Fibroblast of peridontal ligament (primary cell): Measurements from ENCODE around the gene IGSF3.
"Not testable (repeated sequence)": the region's sequence is repeated elsewhere in the genome, so short reads cannot be mapped to it uniquely, and the experiment has no call there.

ENCODE experiments used
- DNase-seq: peaks from one replicate; pipeline ENCODE4 v3.0.0-alpha.2; 2010; ENCODE audit errors: extremely low read depth

The IGSF3 gene

DNA sequence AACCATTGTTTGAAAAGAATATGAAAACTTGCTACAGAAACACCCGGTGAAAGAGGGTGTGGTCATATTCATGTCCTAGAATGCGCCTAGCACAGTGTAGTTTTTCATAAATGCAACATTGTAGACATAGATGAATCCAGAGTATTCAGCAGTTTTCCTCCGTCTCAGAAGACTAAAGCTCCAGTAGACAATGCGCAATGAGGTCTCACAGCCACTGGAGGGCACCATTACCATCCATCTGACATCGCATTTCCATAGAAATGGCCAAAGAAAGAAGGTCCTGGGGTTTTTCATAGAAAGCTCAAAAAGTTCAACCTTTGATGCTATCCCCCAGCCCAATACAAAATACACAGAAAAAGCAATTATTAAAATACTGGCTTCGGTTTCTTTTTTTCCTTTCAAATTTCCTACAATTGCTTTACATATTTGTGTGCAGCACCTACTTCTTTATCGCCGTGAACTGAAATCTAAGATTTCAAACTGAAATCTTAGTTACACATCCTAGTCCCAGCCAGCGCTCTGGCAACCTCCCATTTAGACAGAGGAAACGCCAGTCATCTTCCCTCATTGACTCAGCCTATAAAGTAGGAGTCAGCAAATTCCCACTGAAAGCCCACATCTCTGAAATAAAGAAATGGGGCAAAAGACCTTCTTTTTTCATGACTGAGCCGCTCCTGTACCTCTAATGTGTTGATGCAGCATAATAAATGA lies 92.8 kb downstream of the IGSF3 start:
- DNase-seq: peak; percentile 83

DNA sequence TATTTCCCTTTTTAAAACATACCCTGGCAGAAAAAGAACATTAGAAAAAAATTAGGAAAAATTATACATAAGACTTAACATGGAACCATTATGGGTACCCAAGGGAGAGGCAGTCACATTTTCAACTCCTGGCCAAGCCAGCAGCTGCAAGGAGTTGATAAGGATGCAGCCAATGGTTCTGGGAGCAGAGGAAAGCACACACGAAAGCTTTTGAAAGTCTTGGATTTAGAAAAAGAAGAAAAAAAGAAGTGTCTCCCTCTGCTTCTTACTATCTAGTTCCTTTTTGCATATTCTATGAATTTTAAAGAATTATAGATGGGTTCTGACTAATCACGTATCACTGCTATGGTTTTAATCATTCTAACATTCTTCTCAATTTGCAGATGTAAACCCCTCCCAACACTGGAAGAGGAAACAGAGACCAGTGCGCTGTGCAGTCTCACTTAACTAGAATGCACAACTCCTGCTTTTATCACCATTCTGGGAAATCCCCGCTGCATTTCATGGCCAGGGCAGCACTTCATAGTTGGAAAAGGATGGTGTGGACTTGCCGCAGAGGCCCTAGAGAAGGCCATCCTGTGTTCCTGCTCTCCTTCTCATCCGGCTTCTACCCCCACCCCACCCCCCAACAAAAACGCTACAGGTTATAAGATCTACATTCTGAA lies 94.0 kb downstream of the IGSF3 start:
- DNase-seq: no peak

DNA sequence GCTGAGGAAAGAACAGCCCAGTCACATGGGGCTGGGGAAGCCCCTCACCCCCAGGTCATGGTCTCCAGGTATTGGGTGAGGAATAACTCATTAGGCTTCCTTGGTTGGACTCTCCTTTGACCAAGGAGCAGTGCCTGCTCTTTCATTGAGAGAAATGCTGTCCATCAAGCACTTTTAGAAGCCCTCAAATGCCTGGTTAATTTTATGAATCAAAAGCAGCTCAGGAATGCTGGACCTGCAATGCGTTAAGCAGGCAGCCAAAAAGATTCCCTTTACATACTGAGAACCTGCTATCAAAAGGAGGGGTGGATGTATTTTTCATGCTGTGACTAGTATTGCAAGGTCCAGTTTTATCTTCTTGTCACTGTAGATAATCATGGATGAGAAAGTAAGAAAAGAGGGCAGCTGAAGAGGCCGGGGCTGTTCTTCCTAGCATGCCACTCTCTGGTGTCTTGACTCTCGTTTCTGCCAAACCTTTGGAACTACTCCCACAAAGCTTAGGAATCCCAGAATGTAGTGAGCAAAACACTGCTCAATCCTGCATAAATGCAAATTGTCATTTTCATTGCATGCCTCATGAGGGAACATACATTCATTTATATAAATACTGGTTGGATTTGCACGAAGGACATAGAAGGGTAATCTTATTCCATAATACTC lies 94.6 kb downstream of the IGSF3 start:
- DNase-seq: no peak

DNA sequence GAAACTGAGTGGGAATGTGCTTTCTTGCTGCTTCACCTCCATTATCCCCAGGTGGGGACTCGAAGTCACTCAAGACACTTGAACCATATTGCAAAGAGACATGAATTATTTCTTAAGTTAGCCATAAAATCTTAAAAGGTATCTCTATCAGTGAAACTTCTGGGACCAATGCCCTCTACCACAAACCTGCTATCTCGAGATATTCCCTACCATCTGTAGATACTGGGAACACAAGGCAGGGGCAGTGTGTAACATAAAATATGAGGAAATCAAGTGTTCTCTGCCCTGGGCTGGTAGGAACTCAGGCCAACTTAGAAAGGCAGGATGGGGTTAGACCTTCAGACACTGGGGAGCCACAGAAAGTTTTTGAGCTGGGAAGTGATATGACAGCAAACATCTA lies 95.4 kb downstream of the IGSF3 start:
- DNase-seq: no peak

DNA sequence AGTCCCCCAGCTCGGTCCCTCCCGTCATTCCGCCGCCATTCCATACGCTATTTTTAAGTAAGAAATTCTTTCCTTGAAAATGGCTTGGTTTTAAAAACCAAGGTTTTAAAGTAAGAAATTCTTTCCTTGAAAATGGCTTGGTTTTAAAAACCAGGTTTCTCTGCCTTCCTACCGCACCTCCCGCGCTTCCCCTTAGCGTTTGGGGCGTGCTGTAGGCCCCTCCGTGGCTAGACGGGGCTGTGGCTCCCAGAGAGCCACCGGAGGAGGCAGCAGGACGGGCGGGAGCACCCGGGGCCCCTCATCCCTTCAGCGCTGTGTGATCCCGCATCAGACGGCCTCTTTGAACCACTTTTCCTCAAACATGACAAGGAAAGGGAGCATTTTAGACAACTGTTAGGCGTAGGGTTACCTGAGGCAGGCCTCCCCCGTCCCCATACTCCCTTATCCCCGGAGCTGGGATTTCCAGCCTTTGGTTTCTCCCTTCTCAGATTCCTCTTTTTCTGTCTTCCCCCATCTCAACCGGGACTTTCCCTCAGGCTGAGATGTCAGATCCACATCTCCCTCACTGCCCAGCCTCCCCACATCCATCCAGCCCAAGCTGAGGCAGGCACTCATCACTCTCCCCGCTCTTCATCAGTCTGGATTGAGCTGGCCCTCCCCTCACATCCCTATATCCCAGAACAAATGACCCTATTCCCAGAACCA lies 96.2 kb downstream of the IGSF3 start:
- DNase-seq: no peak

DNA sequence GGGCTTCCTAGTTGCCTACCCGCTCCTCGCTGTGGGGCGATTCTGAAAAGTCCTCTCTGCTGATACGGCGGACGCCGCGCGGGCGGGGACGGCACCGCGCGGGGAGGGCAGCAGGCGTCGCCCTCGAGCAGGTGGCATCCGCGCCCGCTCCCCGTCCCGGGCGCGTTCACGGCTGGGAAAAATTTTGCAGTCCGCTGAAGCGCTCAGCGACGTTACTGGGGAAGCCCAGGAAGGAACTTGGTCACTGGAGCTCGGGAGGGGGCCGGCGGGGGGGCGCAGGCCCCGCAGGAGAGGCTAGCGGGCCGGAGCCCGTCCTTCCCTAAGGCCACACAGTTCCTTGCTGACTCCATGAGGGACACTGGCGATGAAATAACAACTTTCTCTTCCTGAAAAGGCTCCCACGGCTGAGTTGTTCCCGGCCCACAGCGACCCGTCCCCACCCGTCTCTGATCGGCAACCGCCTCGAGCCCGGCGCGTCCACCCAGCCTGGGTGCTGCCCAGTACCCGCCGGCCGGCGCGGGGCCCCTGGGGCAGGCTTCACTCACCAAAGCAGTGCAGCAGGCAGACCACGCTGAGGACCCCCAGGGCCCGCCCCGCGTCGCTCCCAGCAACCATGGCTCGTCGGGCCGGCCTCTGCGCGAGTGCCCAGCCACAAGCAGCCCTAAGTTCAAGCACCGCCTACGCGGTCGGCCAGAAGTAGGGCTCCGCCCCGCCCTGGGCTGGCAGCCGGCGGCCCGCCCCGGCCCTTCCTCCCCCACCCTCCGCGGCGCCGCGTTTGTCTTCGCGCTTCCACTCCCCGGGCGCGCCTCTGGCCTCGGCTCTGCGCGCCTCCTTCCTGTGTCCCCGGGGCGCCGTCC lies 96.9 kb downstream of the IGSF3 start, which contains the start of gene CD58:
TSS of gene CD58 (minus strand) at position 669 of the 857 bp plus-strand sequence. CDS start at position 615, 54 bp downstream.
- peak; percentile 62 for DNase-seq

DNA sequence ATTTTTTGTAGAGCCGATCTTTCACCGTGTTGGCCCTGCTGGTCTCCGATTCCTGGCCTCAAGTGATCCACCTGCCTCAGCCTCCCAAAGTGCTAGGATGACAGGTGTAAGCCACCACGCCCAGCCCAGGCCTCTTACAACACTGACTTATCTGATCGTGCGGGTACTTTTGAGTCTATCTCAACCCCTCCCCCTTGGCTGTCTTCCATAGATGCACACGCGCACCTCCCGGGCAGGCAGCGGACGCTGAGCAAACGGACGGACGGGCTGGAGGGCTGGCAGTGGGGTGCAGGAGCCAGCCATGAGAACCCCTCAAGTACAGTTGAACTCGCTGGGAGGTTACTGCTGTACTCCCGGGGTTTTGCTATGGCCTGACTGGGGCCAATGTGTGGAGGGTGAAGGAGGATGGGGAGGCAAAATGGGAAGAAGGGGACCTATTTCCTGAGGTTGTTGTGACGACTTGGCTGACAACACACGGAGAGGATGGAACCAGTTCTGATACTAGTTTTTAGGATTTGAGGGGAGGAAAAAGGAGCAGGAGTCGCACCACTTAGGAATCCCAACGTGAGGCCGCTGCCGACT lies 97.7 kb downstream of the IGSF3 start:
- DNase-seq: no peak

DNA sequence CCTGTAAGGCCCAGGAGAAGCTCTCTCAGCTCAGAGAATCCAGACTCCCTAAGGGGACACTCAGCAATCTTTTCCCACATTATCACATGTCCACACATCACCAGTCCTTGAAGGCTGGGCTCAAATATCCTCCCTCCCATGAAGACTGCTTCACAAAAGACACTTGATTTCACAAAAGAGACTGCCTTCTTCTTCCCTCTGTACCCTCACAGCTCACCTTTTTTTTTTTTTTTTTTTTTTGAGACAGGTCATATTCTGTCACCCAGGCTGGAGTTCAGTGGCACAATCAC lies 98.2 kb downstream of the IGSF3 start:
- no peak for DNase-seq

DNA sequence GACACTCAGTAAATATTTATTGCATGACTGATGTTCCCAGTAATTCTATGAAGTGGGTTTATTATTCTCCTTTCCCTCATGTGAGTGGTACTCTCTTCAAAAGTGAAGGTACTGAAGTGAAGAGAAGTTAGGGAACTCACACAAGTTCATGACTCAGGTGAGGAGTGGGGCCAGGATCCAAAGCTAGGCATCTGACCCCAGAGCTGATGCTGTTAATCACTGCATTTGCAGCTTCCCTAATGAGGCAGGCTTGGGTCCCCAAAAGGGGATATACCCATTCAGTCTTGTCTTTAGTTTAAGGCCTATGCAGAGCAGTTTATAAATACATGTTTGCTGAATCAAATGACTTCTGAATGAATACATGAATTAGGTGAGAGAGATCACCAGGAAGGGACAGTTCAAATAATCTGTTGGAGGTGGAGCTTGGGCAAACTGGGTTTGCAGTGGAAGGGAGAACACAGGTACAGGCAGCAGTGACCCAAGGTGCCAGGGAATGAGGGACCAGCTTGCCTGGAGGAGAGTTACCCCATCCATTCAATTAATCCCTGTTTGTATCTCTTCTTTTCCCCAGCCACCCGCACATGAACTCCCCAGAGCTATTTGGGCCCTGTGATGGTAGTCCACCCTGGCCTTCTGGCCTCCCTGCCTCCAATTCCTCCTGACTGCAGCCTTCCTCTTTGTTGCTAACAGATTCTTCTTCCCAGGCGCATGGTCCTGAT lies 98.7 kb downstream of the IGSF3 start:
- DNase-seq: no peak

DNA sequence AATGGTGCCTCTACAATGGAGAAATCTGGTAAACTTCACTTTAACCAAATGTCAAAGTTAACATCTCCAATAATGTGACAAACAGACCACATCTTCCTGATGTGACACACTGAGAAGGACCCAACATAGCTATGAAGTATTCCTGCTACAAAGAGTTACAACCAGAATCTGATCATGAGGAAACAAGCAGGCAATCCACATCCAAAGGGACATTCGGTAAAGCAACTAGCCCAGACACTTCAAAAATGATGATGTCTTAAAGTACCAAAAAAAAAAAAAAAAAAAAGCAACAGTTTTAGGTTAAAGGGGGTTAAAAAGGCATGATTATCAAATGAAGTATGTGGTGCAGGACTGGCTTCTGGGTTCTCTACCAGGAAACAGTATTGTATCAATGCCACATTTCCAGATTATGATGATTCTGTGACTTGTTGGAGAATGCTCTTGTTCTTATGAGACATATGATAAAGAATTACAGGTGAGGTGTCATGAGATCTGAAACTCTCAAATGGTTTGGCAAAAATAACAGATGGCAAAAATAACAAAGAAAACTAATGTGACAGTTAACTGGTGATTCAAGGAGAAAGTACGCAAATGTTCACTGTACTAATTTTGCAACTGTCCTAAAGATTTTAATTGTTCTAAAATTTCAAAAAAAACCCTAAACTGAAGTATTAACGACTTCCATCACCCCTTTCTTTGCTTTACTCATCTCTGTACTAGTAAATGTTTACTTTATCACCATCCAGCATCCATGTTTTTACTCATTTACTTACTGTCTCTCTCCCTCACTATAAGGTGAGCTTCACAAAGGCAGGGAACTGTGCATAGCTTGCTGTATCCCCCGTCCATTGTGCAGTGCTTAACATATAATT lies 99.5 kb downstream of the IGSF3 start:
- no peak for DNase-seq

DNA sequence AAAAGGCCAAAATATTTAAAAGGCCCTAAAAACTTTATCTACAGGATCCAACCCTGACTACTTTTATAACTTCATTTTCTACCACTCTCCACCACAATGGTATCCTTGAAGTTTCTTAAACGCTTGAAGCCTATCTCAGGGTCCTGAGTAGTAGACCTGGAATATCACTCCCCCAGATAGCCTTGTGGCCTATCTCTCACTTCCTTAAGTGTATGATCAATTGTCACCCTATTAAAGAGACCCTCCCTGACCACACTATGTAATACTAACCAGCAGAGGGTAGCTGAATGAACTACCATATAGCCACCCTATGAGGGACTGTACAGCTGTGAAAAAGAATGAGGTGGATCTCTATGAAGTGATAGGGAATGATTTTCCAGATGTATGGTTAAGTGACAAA lies 102.3 kb downstream of the IGSF3 start:
- DNase-seq: no peak

DNA sequence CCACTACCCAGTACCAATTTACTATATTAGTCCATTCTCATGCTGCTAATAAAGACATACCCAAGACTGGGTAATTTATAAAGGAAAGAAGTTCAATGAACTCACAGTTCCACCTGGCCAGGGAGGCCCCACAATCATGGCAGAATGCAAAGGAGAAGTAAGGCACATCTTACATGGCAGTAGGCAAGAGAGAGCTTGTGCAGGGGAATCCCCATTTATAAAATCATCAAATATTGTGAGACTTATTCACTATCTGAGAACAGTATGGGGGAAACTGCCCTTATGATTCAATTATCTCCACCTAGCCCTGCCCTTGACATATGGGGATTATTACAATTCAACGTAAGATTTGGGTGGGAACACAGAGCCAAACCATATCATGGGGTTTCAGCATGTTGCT lies 103.1 kb downstream of the IGSF3 start:
- no peak for DNase-seq

DNA sequence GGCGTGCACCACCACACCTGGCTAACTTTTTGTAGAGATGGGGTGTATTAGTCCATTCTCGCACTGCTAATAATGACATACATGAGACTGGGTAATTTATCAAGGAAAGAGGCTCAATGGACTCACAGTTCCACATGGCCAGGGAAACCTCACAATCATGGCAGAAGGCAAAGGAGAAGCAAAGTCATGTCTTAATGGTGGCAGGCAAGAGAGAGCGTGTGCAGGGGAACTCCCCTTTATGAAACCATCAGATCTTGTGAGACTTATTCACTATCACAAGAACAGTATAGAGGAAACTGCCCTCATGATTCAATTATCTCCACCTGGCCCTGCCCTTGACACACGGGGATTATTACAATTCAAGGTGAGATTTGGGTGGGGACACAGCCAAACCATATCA lies 105.1 kb downstream of the IGSF3 start:
- DNase-seq: not testable (repeated sequence)

DNA sequence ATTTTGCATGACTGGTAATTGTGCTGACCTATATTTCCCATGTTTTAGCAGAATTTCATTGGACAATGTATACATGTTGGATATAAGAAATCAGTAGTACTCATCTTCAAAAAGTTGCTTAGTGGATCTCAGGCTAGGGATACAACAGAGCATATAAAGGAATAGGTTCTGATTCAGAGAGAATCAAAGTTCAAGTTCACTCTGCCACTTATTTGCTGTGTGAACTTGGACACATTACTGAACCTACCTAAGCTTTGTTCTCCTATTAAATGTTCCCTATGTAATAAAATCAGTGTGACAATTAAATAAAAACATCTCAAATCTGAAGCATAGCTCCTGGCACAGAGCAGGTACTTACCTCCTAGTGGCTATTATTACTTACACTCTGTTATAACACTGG lies 106.0 kb downstream of the IGSF3 start:
- no peak for DNase-seq

DNA sequence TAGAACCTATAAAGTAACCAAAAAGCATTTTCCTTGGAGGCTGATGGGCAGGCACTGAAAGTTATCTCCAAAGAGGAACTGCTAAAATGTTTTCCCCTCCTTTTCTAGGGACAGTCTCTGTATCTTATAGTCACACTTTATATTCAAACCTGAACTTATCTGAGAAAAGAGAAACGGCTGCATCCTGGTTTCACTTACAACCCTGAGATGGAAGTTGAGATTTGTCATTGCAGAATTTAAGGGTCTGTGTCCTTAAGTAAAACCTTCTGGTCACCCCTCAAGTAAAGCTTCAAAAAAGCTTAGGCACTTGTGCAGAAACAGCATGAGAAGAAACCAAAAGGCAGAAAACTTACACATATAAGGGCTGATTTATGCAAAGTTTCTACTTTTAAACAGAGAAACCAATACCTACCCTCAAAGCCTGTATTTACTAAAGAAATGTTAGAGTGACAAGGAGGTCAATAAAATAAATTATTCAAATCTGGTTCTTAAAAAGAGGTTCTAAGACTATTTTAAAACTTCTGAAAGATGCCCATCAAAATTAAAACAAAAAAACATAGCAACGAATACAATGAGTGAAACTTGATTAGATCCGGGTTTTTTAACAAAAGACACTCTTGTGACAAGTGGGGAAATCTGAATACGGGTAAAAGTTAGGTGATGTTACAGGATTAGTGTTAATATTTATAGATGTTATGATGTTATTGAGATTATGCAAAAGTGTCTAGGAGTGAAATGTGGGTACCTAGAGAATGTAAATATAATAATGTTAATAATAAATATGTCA lies 106.6 kb downstream of the IGSF3 start:
- no peak for DNase-seq

DNA sequence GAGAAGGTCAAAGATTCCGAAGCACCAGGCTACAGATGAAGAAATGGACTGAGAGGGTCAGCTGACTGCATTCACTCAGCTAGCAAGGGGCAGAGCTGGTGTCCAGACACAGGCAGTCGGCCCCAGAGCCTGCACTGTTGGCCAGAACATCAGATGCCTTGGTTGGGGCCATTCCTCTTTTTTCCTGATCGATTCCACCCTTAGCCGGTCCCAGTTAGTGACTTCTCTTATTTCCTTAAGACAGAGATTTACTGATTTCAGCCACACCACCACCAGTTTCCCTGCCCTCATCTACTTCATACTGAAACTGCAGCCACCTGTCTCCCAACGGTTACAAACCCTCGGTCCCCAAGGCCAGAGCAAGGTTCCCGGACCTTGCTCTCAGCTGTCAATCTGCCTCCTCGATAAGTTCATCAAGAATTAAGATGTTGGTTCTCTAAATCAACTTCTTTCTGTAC lies 108.2 kb downstream of the IGSF3 start:
- DNase-seq: no peak

DNA sequence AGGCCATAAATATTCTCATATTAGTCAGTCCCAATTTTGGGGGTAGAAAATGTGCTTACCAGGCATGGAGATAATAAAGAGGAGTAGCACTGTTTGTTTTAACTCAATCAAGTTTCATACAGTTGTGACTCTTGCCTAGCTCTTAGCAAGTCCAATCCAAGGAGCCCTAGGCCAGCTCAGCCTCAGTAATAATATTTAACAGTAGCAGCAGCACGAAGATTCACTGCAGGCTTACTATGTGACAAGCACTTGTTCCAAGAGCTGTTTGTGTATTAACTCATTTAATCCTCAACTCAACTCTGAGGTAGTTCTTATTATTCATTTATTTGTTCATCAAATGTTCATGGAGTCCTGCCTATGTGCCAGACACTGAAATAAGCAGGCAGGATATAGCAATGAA lies 109.0 kb downstream of the IGSF3 start:
- no peak for DNase-seq

DNA sequence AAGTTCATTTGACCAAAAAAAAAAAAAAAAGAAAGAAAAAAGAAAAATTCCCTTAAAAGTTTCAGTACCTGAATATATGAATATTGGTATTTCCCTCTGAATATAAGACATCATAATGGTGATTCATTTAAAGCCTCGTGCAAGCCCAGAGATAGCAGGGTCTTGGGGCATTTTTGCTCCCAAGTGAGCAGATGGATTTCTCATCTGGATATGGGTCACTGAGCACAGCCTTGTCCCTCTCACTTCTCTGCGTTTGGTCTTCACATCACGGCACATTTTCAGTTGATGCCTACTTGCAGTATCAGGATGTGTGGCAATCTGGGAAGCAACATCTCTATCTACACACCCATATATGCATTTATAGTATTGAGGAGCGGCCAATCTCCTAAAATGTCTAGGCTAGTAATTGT lies 109.4 kb downstream of the IGSF3 start:
- no peak for DNase-seq
